ENCODE results near the gene SH2D6. TPM values are rescaled to one million over a fixed set of nuclear protein-coding genes. Genes with fewer than 3 reads are reported as not detected.

Gene SH2D6
- total RNA-seq, 4 donors from 2014 or later = not detected

- Histone ChIP-seq H3K36me3 (no peaks in the 10 kb centered on the region), H3K27ac (no peak overlapping the region), H3K27me3 (no peaks in the 10 kb centered on the region), H3K4me1 (no peaks in the 10 kb centered on the region), H3K9me3 (no peaks in the 10 kb centered on the region), H3K4me3 (no peak overlapping the region)
- TF ChIP-seq CTCF (IDR thresholded peaks at IDR 0.05) (no peak), POLR2A (IDR thresholded peaks at IDR 0.05) (no peak)
- intact Hi-C loops (cut with DNase I; ENCODE audit: low total_unique reads) = no loop called here
- no peak for DNase-seq
Measured at GRCh38 chr2:85455552-85456090, 37.1 kb downstream of the SH2D6 start.

- TF ChIP-seq CTCF (IDR thresholded peaks at IDR 0.05) = no peak
- TF ChIP-seq POLR2A (IDR thresholded peaks at IDR 0.05) = no peak
- Histone ChIP-seq H3K4me1 (no peaks in the 10 kb centered on the region), H3K9me3 (no peaks in the 10 kb centered on the region), H3K36me3 (no peaks in the 10 kb centered on the region), H3K27me3 (no peaks in the 10 kb centered on the region), H3K4me3 (no peak overlapping the region), H3K27ac (no peak overlapping the region)
- intact Hi-C loops (cut with DNase I; ENCODE audit: low total_unique reads) = no loop called here
- DNase-seq = no peak
Measured at GRCh38 chr2:85457043-85457442, 38.5 kb downstream of the SH2D6 start.

- H3K4me3 ChIP-seq = no peak overlapping the region
- TF ChIP-seq POLR2A (IDR thresholded peaks at IDR 0.05) = no peak
- TF ChIP-seq CTCF (IDR thresholded peaks at IDR 0.05) = no peak
- H3K9me3 ChIP-seq = no peaks in the 10 kb centered on the region
- no peaks in the 10 kb centered on the region for H3K36me3 ChIP-seq
- no peak for DNase-seq
- no peak overlapping the region for H3K27ac ChIP-seq
- H3K4me1 ChIP-seq = no peaks in the 10 kb centered on the region
- no peaks in the 10 kb centered on the region for H3K27me3 ChIP-seq
- intact Hi-C loops (cut with DNase I; ENCODE audit: low total_unique reads) = no loop called here
Measured at GRCh38 chr2:85457877-85458316, 39.4 kb downstream of the SH2D6 start.

GRCh38 chr2:85458601-85459563, 40.4 kb downstream of the SH2D6 start:
- TF ChIP-seq POLR2A (IDR thresholded peaks at IDR 0.05) = no peak
- no peak for TF ChIP-seq CTCF (IDR thresholded peaks at IDR 0.05)
- no peak for DNase-seq
- intact Hi-C loops (cut with DNase I; ENCODE audit: low total_unique reads) = no loop called here
- no peaks in the 10 kb centered on the region for H3K9me3 ChIP-seq
- H3K27me3 ChIP-seq = no peaks in the 10 kb centered on the region
- H3K27ac ChIP-seq = no peak overlapping the region
- no peak overlapping the region for H3K4me3 ChIP-seq
- H3K36me3 ChIP-seq = no peaks in the 10 kb centered on the region
- no peaks in the 10 kb centered on the region for H3K4me1 ChIP-seq

- TF ChIP-seq CTCF (IDR thresholded peaks at IDR 0.05) = no peak
- TF ChIP-seq POLR2A (IDR thresholded peaks at IDR 0.05) = no peak
- no peaks in the 10 kb centered on the region for H3K36me3 ChIP-seq
- no peaks in the 10 kb centered on the region for H3K27me3 ChIP-seq
- no peaks in the 10 kb centered on the region for H3K9me3 ChIP-seq
- no peak overlapping the region for H3K4me3 ChIP-seq
- no peak overlapping the region for H3K27ac ChIP-seq
- no peak for DNase-seq
- H3K4me1 ChIP-seq = no peaks in the 10 kb centered on the region
- intact Hi-C loops (cut with DNase I; ENCODE audit: low total_unique reads) = no loop called here
Measured at GRCh38 chr2:85459771-85460170, 41.3 kb downstream of the SH2D6 start.
